Chondrocyte (in vitro differentiated cells): ENCODE results near the gene ST6GALNAC5. TPM values are rescaled to one million over a fixed set of nuclear protein-coding genes. Genes with fewer than 3 reads are reported as not detected.

Experiments
- DNase-seq: peaks from one replicate; pipeline ENCODE4 v3.0.0; 2021; ENCODE audit warnings: mixed read lengths, low spot score
- H3K27ac Mint-ChIP-seq: one replicate; pipeline ENCODE4 v1.8.0; 2021; ENCODE audit warnings: mild to moderate bottlenecking, moderate library complexity, mixed read lengths; ENCODE audit not compliant: unreplicated experiment
- H3K27me3 Mint-ChIP-seq: 2 replicates; pipeline ENCODE4 v1.8.0; 2021; ENCODE audit warnings: low read depth, mixed read lengths
- H3K36me3 Mint-ChIP-seq: 2 replicates; pipeline ENCODE4 v1.8.0; 2021; ENCODE audit warnings: low read depth, mixed read lengths
- H3K4me1 Mint-ChIP-seq: 2 replicates; pipeline ENCODE4 v1.8.0; 2021; ENCODE audit warnings: low read depth, mild to moderate bottlenecking, mixed read lengths
- H3K4me3 Mint-ChIP-seq: one replicate; pipeline ENCODE4 v1.8.0; 2021; ENCODE audit warnings: mild to moderate bottlenecking, moderate library complexity, mixed read lengths; ENCODE audit not compliant: unreplicated experiment
- H3K9me3 Mint-ChIP-seq: 2 replicates; pipeline ENCODE4 v1.8.0; 2021; ENCODE audit warnings: low read depth, mixed read lengths
- CTCF ChIP-seq: fragments of 200-600 bp; sonication (generic); IDR thresholded peaks from 2 replicates; pipeline ENCODE4 v1.5.0; 2021; ENCODE audit warnings: antibody characterized with exemption, mild to moderate bottlenecking, moderate library complexity
- total RNA-seq: library from RNA; stranded (reverse); gene quantifications from 3 replicates; pipeline ENCODE4 v1.2.1, GENCODE V29; 2021

The ST6GALNAC5 gene
- total RNA-seq, 1 donor from 2014 or later, result 7.3 TPM

GRCh38 chr1:76909311-76909710, 42.0 kb downstream of the ST6GALNAC5 start:
- Mint-ChIP-seq H3K27me3 (no peaks in the 10 kb centered on the region), H3K4me1 (no peaks in the 10 kb centered on the region), H3K9me3 (peaks cover 7% of the 10 kb centered on the region), H3K36me3 (peaks cover 6% of the 10 kb centered on the region), H3K27ac (no peak overlapping the region), H3K4me3 (no peak overlapping the region)
- TF ChIP-seq CTCF, result no peak
- no peak for DNase-seq

GRCh38 chr1:76919085-76919484, 51.8 kb downstream of the ST6GALNAC5 start:
- Mint-ChIP-seq H3K4me3 (no peak overlapping the region), H3K27ac (no peak overlapping the region)

GRCh38 chr1:76921590-76921989, 54.3 kb downstream of the ST6GALNAC5 start:
- H3K4me1 Mint-ChIP-seq, result peaks cover 2% of the 10 kb centered on the region
- no peaks in the 10 kb centered on the region for H3K9me3 Mint-ChIP-seq
- H3K27ac Mint-ChIP-seq, result no peak overlapping the region
- DNase-seq, result no peak
- no peaks in the 10 kb centered on the region for H3K36me3 Mint-ChIP-seq
- TF ChIP-seq CTCF, result no peak
- H3K4me3 Mint-ChIP-seq, result no peak overlapping the region
- H3K27me3 Mint-ChIP-seq, result no peaks in the 10 kb centered on the region

More at GRCh38 chr1:76919085-76919484, 51.8 kb downstream of the ST6GALNAC5 start:
- no peak for DNase-seq
- no peak for TF ChIP-seq CTCF
- peaks cover 2% of the 10 kb centered on the region for H3K4me1 Mint-ChIP-seq
- no peaks in the 10 kb centered on the region for H3K36me3 Mint-ChIP-seq
- no peaks in the 10 kb centered on the region for H3K9me3 Mint-ChIP-seq
- H3K27me3 Mint-ChIP-seq, result no peaks in the 10 kb centered on the region

- Mint-ChIP-seq H3K27me3 (no peaks in the 10 kb centered on the region), H3K4me1 (no peaks in the 10 kb centered on the region), H3K4me3 (no peak overlapping the region), H3K36me3 (peaks cover 3% of the 10 kb centered on the region), H3K9me3 (no peaks in the 10 kb centered on the region), H3K27ac (no peak overlapping the region)
- TF ChIP-seq CTCF, result no peak
- no peak for DNase-seq
Measured at GRCh38 chr1:76925825-76926224, 58.5 kb downstream of the ST6GALNAC5 start.

GRCh38 chr1:76928522-76928921, 61.2 kb downstream of the ST6GALNAC5 start:
- no peak overlapping the region for H3K27ac Mint-ChIP-seq
- no peak for TF ChIP-seq CTCF
- no peak overlapping the region for H3K4me3 Mint-ChIP-seq
- peaks cover 4% of the 10 kb centered on the region for H3K9me3 Mint-ChIP-seq
- H3K36me3 Mint-ChIP-seq, result peaks cover 8% of the 10 kb centered on the region
- DNase-seq, result no peak
- H3K4me1 Mint-ChIP-seq, result no peaks in the 10 kb centered on the region
- H3K27me3 Mint-ChIP-seq, result no peaks in the 10 kb centered on the region
